ENCODE measurements around the gene CRPPA. TPM values are rescaled to one million over a fixed set of nuclear protein-coding genes. Genes with fewer than 3 reads are reported as not detected.

CRPPA gene
- total RNA-seq, 2 experiments from 2014 or later, result 1.0 to 1.1 TPM

DNA sequence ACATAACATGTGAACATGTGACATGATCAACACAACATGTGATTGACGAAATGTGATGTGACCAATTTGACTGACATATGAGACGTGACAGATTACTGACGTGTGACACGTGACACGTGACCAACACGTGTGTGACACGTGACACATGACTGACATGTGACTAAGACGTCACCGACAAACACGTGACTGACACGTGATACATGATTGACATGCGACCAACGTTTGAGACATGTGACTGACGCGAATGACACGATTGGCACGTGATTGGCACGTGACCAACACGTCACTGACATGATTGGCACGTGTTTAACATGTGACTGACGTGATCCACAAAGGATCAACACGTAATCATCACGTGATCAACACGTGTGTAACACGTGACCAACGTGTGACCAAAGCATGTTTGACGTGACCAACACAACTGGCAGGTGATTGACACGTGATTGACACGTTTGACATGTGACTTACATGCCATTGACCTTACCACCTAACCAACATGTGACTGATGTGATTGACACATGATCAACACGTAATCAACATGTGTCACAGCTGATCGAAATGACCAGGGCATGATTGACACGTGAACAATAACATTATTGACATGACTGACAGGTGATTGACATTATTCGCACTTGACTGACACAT is 23.7 kb downstream of the CRPPA start:
- ATAC-seq (ENCODE audit: poor library complexity) (no peak), DNase-seq (peak in 2 of 14 experiments; percentile 2 to 17)
- H3K36me3 Mint-ChIP-seq (ENCODE audit: low read depth), result peaks cover 6% of the 10 kb centered on the region
- H3K4me3 Mint-ChIP-seq, result no peak overlapping the region
- Histone ChIP-seq H3K27ac (ENCODE audit: low read depth in 1 of 2, low read length in 2 of 2) (no peak overlapping the region), H3K27me3 (ENCODE audit: control insufficient read depth in 1 of 2, insufficient read depth in 2 of 2, low read length in 2 of 2) (no peaks in the 10 kb centered on the region), H3K9me3 (ENCODE audit: control insufficient read depth in 1 of 2, insufficient read depth in 1 of 2, low read length in 2 of 2) (peaks cover 0 to 4% of the 10 kb centered on the region in 2 experiments), H3K4me3 (ENCODE audit: low read length) (no peak overlapping the region), H3K36me3 (ENCODE audit: insufficient read depth, low read length) (no peaks in the 10 kb centered on the region), H3K4me1 (ENCODE audit: insufficient read depth, low read length) (no peaks in the 10 kb centered on the region)
- no peaks in the 10 kb centered on the region for H3K4me1 Mint-ChIP-seq (ENCODE audit: low read depth)
- TF ChIP-seq, protein P1, sequence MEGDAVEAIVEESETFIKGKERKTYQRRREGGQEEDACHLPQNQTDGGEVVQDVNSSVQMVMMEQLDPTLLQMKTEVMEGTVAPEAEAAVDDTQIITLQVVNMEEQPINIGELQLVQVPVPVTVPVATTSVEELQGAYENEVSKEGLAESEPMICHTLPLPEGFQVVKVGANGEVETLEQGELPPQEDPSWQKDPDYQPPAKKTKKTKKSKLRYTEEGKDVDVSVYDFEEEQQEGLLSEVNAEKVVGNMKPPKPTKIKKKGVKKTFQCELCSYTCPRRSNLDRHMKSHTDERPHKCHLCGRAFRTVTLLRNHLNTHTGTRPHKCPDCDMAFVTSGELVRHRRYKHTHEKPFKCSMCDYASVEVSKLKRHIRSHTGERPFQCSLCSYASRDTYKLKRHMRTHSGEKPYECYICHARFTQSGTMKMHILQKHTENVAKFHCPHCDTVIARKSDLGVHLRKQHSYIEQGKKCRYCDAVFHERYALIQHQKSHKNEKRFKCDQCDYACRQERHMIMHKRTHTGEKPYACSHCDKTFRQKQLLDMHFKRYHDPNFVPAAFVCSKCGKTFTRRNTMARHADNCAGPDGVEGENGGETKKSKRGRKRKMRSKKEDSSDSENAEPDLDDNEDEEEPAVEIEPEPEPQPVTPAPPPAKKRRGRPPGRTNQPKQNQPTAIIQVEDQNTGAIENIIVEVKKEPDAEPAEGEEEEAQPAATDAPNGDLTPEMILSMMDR (IDR thresholded peaks at IDR 0.05), result no peak
- intact Hi-C loops (cut with DNase I, micrococcal nuclease), result no loop called here
- CTCF ChIA-PET, result no interaction called here
- no peak overlapping the region for H3K27ac Mint-ChIP-seq
- H3K9me3 Mint-ChIP-seq, result peaks cover 23% of the 10 kb centered on the region
- POLR2A ChIA-PET, result no interaction called here
- H3K27me3 Mint-ChIP-seq, result no peaks in the 10 kb centered on the region

DNA sequence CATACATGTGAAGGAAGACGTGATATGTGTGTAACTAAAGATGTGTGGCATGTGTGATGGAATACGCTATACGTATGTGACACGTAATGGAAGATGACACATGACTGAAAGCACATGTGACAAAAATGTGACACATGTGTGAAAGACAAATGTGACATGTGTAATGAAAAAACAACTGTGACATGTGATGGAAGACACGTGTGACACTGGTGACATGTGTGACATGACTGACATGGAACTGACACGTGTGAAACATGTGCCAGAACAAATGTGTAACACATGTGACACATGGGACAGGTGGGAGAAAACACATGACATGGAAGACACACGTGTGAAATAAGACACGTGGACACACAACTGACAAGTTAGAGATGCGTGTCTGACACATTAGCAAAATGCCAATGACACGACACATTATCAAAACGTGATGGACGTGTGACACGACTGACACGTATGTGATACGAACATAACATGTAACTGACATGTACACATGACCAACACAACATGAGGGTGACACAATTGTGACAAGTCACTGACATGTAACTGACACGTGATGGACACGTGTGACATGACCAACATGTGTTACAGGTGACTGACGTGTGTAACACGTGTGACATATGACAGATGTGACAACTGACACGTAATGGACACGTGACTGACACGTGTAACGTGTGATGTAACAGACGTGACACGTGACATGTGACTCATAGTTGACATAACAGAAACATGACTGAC is 24.4 kb downstream of the CRPPA start:
- TF ChIP-seq, protein P1 (IDR thresholded peaks at IDR 0.05), result no peak
- DNase-seq (peak in 2 of 14 experiments; percentile 9 to 20), ATAC-seq (ENCODE audit: poor library complexity) (no peak)

DNA sequence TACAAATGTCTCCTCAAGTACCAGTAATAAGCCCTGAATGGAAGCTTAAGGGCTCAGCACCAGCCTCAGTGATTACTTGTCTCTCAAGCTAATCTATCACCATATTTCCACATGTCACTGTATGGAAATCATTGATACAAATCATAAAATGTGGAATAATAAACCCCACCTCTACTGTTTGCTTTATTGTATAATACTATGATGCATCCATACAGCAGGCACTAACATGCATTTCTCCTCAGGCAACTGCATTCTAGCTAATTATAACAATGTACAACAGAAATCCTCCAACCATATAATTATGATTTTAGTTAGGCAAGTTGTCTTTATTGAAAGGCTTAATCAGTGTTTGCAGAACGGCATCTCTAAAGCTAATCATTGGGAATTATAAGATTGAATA is 26.2 kb downstream of the CRPPA start:
- Mint-ChIP-seq H3K27ac (no peak overlapping the region), H3K4me3 (no peak overlapping the region), H3K9me3 (peaks cover 11% of the 10 kb centered on the region), H3K27me3 (no peaks in the 10 kb centered on the region), H3K36me3 (ENCODE audit: low read depth) (no peaks in the 10 kb centered on the region), H3K4me1 (ENCODE audit: low read depth) (no peaks in the 10 kb centered on the region)
- ChIA-PET CTCF (no interaction called here), POLR2A (no interaction called here)
- intact Hi-C loops (cut with DNase I, micrococcal nuclease), result no loop called here
- no peak for ATAC-seq (ENCODE audit: poor library complexity)
- DNase-seq, result no peak
- TF ChIP-seq, protein P1 (IDR thresholded peaks at IDR 0.05), result no peak
- H3K27me3 ChIP-seq (ENCODE audit: control insufficient read depth in 1 of 2, insufficient read depth in 2 of 2, low read length in 2 of 2), result no peaks in the 10 kb centered on the region
- H3K4me3 ChIP-seq (ENCODE audit: low read length), result no peak overlapping the region
- no peaks in the 10 kb centered on the region for H3K4me1 ChIP-seq (ENCODE audit: insufficient read depth, low read length)
- H3K9me3 ChIP-seq (ENCODE audit: control insufficient read depth in 1 of 2, insufficient read depth in 1 of 2, low read length in 2 of 2), result peaks cover 0 to 4% of the 10 kb centered on the region in 2 experiments
- no peak overlapping the region for H3K27ac ChIP-seq (ENCODE audit: low read depth in 1 of 2, low read length in 2 of 2)
- H3K36me3 ChIP-seq (ENCODE audit: insufficient read depth, low read length), result no peaks in the 10 kb centered on the region

More for the DNA sequence above, 24.4 kb downstream of the CRPPA start:
- POLR2A ChIA-PET, result no interaction called here
- intact Hi-C loops (cut with DNase I, micrococcal nuclease), result no loop called here
- H3K36me3 ChIP-seq (ENCODE audit: insufficient read depth, low read length), result no peaks in the 10 kb centered on the region
- no peak overlapping the region for H3K27ac ChIP-seq (ENCODE audit: low read depth in 1 of 2, low read length in 2 of 2)
- no peaks in the 10 kb centered on the region for H3K27me3 ChIP-seq (ENCODE audit: control insufficient read depth in 1 of 2, insufficient read depth in 2 of 2, low read length in 2 of 2)
- H3K9me3 Mint-ChIP-seq, result peaks cover 19% of the 10 kb centered on the region
- H3K4me1 ChIP-seq (ENCODE audit: insufficient read depth, low read length), result no peaks in the 10 kb centered on the region
- CTCF ChIA-PET, result no interaction called here
- H3K27me3 Mint-ChIP-seq, result no peaks in the 10 kb centered on the region
- no peaks in the 10 kb centered on the region for H3K4me1 Mint-ChIP-seq (ENCODE audit: low read depth)
- H3K9me3 ChIP-seq (ENCODE audit: control insufficient read depth in 1 of 2, insufficient read depth in 1 of 2, low read length in 2 of 2), result peaks cover 0 to 4% of the 10 kb centered on the region in 2 experiments
- no peaks in the 10 kb centered on the region for H3K36me3 Mint-ChIP-seq (ENCODE audit: low read depth)
- H3K4me3 Mint-ChIP-seq, result no peak overlapping the region
- H3K27ac Mint-ChIP-seq, result no peak overlapping the region
- H3K4me3 ChIP-seq (ENCODE audit: low read length), result no peak overlapping the region

All from CD4-positive, alpha-beta T cell (primary cell).